Measurements from ENCODE around the gene SHD. TPM values are rescaled to one million over a fixed set of nuclear protein-coding genes. Genes with fewer than 3 reads are reported as not detected.
"Not testable (repeated sequence)": the region's sequence is repeated elsewhere in the genome, so short reads cannot be mapped to it uniquely, and the experiment has no call there.

SHD gene
- total RNA-seq, 1 experiment from 2014 or later: not detected

DNA sequence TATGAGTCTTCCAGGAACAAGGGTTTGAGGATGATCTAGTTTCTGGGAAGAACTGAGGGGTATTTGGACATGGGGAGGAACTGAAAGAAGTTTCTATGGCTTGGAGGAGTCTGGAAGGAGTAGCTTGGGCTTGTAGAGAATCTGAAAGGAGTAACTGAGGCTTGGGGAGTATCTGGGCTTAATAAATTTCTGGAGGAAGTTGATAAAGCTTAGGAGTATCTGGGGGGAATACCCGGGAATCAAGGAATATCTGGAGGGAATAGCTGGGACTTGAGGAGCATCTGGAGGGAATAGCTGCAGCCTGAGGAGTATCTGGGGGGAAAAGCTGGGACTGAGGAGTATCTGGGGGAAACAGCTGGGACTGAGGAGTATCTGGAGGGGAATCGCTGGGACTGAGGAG lies 41.4 kb downstream of the SHD start:
- in situ Hi-C loops (cut with HindIII; ENCODE audit: low sequenced_read_pairs): no loop called here
- DNase-seq (ENCODE audit: low spot score): no peak

DNA sequence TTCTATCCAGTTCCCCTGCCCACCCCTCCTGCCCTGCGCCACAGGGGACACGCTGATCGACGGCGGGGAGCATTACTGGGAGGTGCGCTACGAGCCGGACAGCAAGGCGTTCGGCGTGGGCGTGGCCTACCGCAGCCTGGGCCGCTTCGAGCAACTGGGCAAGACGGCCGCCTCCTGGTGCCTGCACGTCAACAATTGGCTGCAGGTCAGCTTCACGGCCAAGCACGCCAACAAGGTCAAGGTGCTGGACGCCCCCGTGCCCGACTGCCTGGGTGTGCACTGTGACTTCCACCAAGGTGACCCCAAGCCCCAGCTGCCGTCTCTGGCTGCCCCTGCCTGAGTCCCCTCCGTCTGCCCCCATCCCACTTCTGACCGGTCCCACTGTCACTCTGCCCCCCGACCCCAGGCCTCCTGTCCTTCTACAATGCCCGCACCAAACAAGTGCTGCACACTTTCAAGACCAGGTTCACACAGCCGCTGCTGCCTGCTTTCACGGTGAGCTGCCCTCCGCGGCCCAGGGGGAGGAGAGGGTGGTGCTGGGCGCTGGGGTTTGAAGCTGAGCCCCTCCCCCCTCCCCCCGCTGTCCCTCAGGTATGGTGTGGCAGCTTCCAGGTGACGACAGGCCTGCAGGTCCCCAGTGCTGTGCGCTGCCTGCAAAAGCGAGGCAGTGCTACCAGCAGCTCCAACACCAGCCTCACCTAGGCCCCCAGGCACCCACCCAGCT lies 44.0 kb downstream of the SHD start:
- in situ Hi-C loops (cut with HindIII; ENCODE audit: low sequenced_read_pairs): no loop called here
- no peak for DNase-seq (ENCODE audit: low spot score)

DNA sequence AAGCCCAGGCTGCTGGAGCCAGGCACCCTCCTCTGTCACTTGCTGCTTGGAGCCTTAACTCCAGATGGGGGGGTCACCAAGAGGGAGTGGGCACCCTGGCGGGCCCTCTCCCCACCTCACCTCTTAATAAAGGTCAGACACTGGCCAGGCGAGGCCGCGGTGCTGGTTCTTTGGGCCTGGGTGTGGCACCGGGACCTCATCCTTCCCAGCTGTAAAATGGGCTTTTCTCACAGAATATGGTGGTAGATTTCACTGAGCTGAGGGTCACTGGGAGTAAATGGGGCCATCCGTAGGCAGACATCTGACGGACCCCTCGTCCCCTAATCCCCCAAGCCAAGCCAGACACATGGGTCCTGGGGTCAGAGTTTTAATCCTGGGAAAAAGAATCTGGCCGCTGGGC lies 44.6 kb downstream of the SHD start:
- no peak for DNase-seq (ENCODE audit: low spot score)
- in situ Hi-C loops (cut with HindIII; ENCODE audit: low sequenced_read_pairs): no loop called here

DNA sequence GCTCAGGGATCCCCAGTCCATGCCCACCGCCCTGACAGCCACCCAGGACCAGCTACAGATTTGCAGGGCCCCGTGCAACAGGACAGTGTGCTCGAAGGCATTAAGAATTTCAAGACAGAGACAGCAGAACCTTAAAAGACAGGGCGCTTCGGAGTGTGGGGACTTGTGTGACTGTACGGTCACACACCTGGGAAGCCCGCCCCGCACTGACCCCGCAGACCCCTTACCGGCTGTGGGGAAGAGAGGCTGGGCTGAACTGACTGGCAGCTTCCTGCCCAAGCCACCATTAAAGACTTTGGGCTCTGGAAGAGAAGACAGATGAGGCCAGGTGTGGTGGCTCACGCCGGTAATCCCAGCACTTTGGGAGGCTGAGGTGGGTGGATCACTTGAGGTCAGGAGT lies 45.2 kb downstream of the SHD start:
- DNase-seq (ENCODE audit: low spot score): no peak
- in situ Hi-C loops (cut with HindIII; ENCODE audit: low sequenced_read_pairs): no loop called here

DNA sequence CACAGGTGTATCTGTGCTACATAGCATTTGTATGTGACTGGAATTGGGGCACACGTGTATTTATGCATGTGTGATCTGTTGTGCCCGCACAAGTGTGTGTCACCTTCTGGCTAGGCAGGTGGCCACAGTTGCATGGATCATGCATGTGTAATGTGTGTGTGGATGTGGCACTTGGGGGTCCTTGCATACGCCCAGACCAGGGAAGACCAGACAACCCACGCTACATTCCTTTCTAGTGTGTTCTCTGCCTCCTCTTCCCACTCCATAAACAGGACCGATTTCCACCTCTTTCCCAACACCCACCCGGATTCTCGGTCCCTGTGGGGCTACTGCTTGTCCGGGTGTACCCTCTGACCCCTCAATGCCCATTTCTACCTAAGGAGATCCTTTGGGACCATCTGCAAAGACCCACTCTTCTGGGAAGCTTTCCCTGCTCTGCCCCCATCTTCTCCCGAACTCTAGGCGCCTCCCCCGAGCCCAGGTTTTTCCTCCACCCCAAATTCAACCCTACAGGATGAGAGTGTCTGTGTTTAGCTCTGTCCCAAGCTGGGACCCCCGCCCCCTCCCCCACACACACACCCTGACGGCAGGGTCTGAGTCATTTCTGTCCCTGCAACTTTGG lies 47.3 kb downstream of the SHD start:
- no peak for DNase-seq (ENCODE audit: low spot score)
- in situ Hi-C loops (cut with HindIII; ENCODE audit: low sequenced_read_pairs): no loop called here

DNA sequence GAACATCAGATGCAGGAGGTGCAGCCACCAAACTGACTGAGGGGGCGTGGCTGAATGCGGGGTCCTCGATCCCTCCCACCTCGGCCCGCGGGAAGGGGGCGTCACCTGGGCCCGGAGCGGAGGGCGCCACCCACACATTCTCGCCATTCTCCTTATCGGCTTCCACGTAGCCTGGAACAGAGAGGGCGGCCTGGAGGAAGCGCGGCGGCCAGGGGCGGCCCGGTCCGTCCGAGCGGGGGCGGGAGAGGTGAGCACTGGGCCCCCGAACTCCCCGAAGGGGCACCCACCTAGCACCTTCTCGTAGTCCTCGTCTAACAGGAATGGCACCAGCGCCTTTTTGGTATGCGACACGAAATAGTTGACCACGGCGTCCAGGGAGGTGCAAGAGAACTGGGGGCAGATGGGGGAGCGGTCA lies 47.8 kb downstream of the SHD start:
- no peak for DNase-seq (ENCODE audit: low spot score)
- in situ Hi-C loops (cut with HindIII; ENCODE audit: low sequenced_read_pairs): no loop called here

DNA sequence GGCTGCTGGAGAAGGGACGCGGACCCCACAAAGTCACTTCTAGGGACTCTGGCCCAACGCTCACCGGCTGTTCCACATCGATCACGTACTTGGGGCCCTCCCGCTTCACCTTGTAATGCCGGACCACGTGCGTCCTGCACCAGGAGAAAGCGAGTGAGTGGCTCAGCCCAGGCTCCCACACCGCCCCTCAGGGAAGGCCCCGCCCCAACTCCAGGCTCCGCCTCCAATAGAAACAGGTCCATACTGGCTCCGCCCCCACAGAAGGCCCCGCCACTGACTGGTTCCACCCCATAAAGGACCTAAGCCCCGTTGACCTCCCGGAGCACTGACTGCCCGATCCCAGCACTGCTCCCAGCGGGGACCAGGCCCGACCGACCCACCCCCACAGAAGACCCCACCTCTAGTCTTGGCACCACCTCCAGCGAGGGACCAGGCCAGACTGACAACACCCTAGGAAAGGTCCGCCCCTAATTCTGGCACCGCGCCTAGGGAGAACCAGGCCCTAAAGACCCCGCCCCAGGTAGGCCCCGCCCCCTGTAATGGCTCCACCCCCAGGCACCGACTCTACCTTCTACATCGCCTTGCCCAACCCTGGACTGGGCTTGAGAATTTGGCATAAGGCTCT lies 48.3 kb downstream of the SHD start:
- DNase-seq (ENCODE audit: low spot score): peak; percentile 79
- in situ Hi-C loops (cut with HindIII; ENCODE audit: low sequenced_read_pairs): no loop called here

DNA sequence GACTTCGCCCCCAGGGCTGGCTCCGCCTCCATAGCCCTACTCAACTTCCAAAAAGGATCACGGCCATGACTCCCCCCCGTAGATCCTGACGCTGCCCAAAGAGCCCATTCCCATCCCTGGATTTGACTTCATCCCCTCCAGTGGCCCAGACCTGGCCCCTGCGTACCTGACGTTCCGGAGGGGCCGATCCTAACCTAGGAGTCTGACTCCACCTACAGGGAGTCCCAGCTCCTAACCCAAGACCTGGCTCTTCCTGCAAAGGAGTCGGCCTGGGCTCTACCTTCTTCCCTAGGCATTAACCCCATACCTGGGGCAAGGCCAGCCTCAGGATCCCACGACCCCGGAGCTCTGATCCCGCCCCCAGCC lies 48.8 kb downstream of the SHD start:
- in situ Hi-C loops (cut with HindIII; ENCODE audit: low sequenced_read_pairs): no loop called here
- DNase-seq (ENCODE audit: low spot score): no peak

DNA sequence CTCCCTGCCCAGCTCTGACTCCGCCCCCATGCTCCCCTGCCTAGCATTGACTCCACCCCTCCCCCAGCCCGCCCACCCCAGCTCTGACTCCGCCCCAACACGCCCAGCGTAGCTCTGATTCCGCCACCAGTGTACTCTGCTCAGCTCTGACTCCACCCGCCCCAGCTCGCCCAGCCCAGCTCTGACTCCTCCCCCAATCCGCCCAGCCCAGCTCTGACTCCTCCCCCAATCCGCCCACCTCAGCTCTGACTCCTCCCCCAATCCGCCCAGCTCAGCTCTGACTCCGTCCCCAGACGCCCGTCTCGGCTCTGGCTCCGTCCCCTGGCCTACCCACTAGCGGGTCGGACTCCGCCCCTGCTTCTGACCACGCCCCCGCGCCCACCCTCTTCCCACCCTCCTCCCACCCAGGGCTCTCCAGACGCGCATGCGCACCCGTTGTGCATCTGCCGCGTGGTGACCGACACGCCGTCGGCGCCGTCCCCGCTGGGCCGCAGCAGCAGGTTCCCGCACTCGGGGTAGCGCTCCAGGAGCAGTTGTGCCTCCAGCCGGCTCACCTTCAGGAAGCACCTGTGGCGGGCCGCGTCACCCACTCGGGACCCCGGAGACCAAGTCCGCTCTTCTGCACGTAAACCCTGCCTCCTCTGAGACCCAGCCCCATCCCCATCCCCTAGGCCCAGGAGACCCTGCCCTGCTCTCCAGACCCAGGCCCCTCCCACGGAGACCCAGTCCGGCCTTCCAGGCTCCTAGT lies 49.4 kb downstream of the SHD start:
- DNase-seq (ENCODE audit: low spot score): peak; percentile 99

DNA sequence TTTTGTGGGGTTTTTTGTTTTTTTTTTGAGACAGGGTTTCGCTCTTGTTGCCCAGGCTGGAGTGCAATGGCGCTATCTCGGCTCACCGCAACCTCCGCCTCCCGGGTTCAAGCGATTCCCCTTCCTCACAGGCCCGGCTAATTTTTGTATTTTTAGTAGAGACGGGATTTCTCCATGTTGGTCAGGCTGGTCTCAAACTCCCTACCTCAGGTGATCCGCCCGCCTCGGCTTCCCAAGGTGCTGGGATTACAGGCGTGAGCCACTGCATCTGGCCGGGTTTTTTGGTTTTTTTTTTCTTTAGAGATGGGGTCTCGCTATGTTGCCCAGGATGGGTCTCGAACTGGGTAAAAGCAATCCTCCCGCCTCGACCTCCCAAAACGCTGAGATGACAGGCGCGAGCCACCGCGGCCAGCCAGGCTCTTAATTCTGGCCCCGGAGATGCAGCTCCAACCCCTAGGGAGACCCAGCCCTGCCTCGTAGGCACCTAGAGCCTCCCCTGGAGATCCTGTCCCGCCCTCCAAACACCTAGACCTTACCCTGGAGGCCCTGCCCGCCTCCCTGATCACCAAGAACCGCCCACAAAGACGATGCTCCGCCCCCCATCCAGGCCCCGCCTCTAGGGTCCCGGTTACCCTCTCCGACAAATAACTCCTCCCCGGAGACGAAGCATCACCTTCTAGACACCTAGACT lies 50.1 kb downstream of the SHD start:
- in situ Hi-C loops (cut with HindIII; ENCODE audit: low sequenced_read_pairs): not testable (repeated sequence)
- peak; percentile 22 for DNase-seq (ENCODE audit: low spot score)

More for the DNA sequence above, 49.4 kb downstream of the SHD start:
- in situ Hi-C loops (cut with HindIII; ENCODE audit: low sequenced_read_pairs): no loop called here

DNA sequence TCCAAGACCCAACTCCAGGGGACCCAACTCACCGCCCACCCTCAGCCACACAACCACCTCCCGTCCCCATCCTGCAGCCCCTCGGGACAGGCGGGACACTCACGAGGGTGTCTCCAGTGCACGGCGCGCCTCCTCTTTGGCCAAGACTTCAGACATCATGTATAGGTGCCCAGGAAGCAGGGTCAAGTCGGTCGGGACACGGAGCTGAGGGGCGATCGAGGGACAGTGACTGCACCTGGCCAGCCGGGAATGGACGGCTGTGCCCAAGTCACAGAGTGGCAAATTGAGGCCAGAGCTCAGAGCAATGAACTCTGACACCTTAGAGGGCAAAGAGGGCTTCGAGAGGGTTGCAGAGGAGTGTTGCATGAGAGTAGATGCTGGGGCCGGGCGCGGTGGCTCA lies 50.8 kb downstream of the SHD start:
- in situ Hi-C loops (cut with HindIII; ENCODE audit: low sequenced_read_pairs): no loop called here
- DNase-seq (ENCODE audit: low spot score): no peak

DNA sequence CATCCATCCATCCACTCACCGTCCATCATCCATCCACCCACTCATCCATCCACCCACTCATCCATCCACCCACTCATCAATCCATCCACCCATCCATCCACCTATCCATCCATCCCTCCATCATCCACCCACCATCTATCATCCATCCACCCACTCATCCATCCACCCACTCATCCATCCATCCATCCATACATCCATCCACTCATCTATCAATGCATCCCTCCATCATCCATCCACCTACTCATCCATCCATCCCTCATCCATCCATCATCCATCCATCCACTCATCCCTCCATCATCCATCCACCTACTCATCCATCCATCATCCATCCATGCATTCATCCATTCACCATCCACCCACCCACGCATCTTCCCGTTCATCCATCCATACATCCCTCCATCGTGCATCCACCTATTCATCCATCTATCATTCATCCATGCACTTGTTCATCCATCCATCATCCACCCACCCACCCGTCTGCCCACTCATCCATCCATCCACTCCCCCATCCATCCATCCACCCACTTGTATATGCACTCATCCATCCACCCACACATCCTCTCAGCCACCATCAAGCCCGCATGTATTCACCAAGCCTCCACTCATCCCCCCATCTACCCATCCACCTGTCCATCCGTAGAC lies 56.0 kb downstream of the SHD start:
- no peak for DNase-seq (ENCODE audit: low spot score)
- in situ Hi-C loops (cut with HindIII; ENCODE audit: low sequenced_read_pairs): no loop called here

DNA sequence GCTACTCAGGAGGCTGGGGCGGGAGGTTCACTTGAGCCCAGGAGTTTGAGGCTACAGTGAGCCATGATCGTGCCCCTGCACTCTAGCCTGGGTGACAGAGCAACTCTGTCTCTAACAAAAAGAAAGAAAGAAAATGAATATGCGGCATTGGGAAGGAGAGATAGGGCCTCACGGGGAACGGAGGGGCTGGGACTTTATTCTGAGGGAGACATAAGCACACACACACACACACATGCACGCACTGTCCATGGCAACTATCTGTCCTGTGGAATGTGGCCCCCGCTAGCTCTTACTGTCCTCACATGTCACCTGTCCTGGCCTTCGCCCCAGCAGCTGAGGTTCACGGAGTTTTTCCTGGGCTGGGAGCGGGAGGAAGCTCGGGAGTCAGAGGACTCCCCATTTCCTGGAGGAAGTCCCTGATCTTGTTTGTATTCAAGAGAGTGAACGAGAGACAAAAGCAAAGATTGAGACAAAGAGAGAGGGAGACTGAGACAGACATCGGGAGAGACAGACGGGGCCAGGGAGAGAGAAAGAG lies 58.9 kb downstream of the SHD start:
- in situ Hi-C loops (cut with HindIII; ENCODE audit: low sequenced_read_pairs): no loop called here
- no peak for DNase-seq (ENCODE audit: low spot score)

DNA sequence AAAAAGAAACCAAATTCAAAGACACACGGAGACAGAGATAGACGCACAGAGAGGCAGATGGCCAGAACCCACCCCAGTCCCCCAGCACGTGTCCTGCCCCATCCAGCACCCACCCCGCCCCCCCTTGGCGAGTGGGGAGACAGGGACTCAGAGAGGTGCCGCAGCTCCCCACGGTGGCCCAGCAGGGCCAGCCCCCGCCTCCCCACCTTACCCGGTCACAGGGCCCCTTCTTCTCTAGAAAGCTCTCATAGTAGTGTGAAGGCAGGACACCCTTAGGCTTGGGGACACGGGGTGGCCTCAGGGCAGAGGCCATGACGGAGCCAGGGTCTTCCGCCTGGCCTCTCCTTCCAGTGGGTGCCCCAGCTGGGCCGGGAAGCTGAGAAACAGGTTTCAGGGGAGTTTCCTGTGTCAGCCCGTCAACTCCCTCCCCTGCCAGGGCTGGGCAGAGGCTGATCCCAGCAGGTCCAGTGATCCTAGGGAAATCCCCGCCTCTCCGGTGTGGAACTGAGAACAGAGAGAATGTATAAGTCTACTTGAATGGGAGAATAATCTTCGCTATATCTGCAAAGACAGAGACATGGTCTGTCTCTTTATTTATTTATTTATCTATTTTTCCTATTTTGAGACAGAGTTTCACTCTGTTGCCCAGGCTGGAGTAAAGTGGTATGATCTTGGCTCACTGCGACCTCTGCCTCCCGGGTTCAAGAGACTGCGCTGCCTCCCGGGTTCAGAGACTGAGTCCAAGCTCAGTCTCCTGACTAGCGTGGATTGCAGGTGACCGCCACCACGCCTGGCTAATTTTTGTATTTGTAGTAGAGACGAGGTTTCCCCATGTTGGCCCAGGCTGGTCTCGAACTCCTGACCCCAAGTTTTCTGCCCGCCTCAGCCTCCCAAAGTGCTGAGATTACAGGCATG lies 59.6 kb downstream of the SHD start, which contains the start of gene STAP2:
Gene STAP2 (minus strand): TSS at position 387 of the 915 bp plus-strand sequence. CDS start 74 bp downstream, at position 313.
- no peak for DNase-seq (ENCODE audit: low spot score)

More for the DNA sequence above, 59.6 kb downstream of the SHD start, which contains the start of gene STAP2:
- in situ Hi-C loops (cut with HindIII; ENCODE audit: low sequenced_read_pairs): no loop called here
